Adrenal gland (tissue), 12 donors: ENCODE results near the gene IER5. TPM values are rescaled to one million over a fixed set of nuclear protein-coding genes. Genes with fewer than 3 reads are reported as not detected.
A peak's percentile ranks its signal among the peaks of the same experiment; 100 is the strongest.

Source experiments
- DNase-seq, 7 donors: peaks; one replicate each; pipeline ENCODE4 v3.0.0-alpha.2; 2019 to 2020
- H3K27ac ChIP-seq, 5 donors: fragments of 200-600 bp; sonication (generic) in 4 of 5; 1 replicate in 3 of 5; 2 replicates in 2 of 5; pipeline versions ENCODE4 v1.5.1 to v1.8.0; 2016 to 2020; ENCODE audit warnings: mild to moderate bottlenecking in 1 of 5
- H3K27me3 ChIP-seq: fragments of 200-600 bp; 2 replicates; pipeline ENCODE4 v1.8.0; 2021
- H3K36me3 ChIP-seq, 2 donors: fragments of 200-600 bp; replicated peaks in 1 of 2; 1 replicate in 1 of 2; 2 replicates in 1 of 2; pipeline versions ENCODE4 v1.5.1 to v1.8.0; 2018 to 2022
- H3K4me1 ChIP-seq, 2 donors: fragments of 200-600 bp; replicated peaks in 1 of 2; 1 replicate in 1 of 2; 2 replicates in 1 of 2; pipeline versions ENCODE4 v1.5.1 to v1.8.0; 2018 to 2021
- H3K4me3 ChIP-seq, 4 donors: fragments of 200-600 bp; sonication (generic) in 3 of 4; one replicate each; pipeline ENCODE4 v1.5.1; 2016 to 2018
- H3K9me3 ChIP-seq, 3 donors: fragments of 200-600 bp; sonication (generic) in 1 of 3; replicated peaks in 1 of 3; 1 replicate in 2 of 3; 2 replicates in 1 of 3; pipeline versions ENCODE4 v1.5.1 to v1.8.0; 2016 to 2021
- CTCF ChIP-seq, 6 experiments: fragments of 450-650 bp in 4 of 6; fragments of 200-600 bp in 2 of 6; sonication (generic) in 1 of 6; IDR thresholded peaks; 1 replicate in 5 of 6; 2 replicates in 1 of 6; pipeline versions ENCODE4 v1.5.1 to v1.8.0; 2016 to 2021; ENCODE audit warnings: antibody characterized with exemption in 6 of 6, mild to moderate bottlenecking in 2 of 6, moderate library complexity in 1 of 6
- POLR2A ChIP-seq, 2 donors: fragments of 450-650 bp; IDR thresholded peaks; one replicate each; pipeline ENCODE4 v1.6.1; 2017; ENCODE audit warnings: antibody characterized with exemption in 2 of 2, mild to moderate bottlenecking in 2 of 2, moderate library complexity in 1 of 2
- WGBS, 4 donors: extraction: QIAGEN DNeasy Blood & Tissue Kit in 2 of 4; methylation state at CpG; one replicate each; pipeline versions ENCODE4 v1.1.5 to v1.1.7; 2013 to 2017; 5-methylcytosine and 5-hydroxymethylcytosine counted together
- intact Hi-C, 2 donors: fragments of 100-400 bp; cut with DNase I; formaldehyde crosslinking; loops; one replicate each; pipeline versions ENCODE4 v1.14.1 to v1.15.0; 2022 to 2023
- polyA plus RNA-seq, 3 donors: library from polyadenylated mRNA; stranded (reverse); fragments of 200-250 nt in 2 of 3; fragments of 350-450 nt in 1 of 3; fragmentation: Illumina TruSeq in 1 of 3; extraction: RNeasy Lipid Tissue Mini Kit (QIAGEN cat#74804) in 1 of 3; gene quantifications; one replicate each; pipeline ENCODE4 v1.2.3, GENCODE V29; 2013 to 2014
- total RNA-seq, 9 donors: library from RNA; depleted of rRNA in 4 of 9; stranded (reverse); fragments of >200 nt in 4 of 9; fragments of 120-200 nt in 1 of 9; fragmentation: NEBNext Ultra II Directional in 1 of 9; extraction: Animal tissue kit (Norgen Biotek cat#: 25700) in 1 of 9; gene quantifications; one replicate each; pipeline versions ENCODE4 v1.1.0 to v1.2.4, GENCODE V29; 2013 to 2023
- donor health status: healthy with polysubstance abuse.
- donor health status: Bipolar disorder and iron deficiency.
- donor health status: DM: yes; HTN: yes; CAD: no.
- donor health status: DM: no; HTN: no; CAD: no.
- donor health status: DM: no; HTN: no; CAD: no.
- donor health status: DM: yes; HTN: yes; CAD: no.

IER5 gene
- total and polyA plus RNA-seq, 12 donors, result 2.0 to 19.2 (median 8.9) TPM

GRCh38 chr1:181121498-181121897 lies 33.0 kb downstream of the IER5 start:
- peaks cover 0 to 4% of the 10 kb centered on the region in 2 donors for H3K4me1 ChIP-seq
- TF ChIP-seq CTCF (IDR thresholded peaks at IDR 0.05) (no peak), POLR2A (IDR thresholded peaks at IDR 0.05) (no peak)
- 83 to 93% (median 90%) methylated on average over 5 of the region's 5 CpGs for WGBS, 4 donors
- DNase-seq, result no peak
- no peaks in the 10 kb centered on the region for H3K27me3 ChIP-seq
- intact Hi-C loops, result no loop called here
- no peaks in the 10 kb centered on the region for H3K36me3 ChIP-seq
- no peak overlapping the region for H3K4me3 ChIP-seq
- no peak overlapping the region for H3K27ac ChIP-seq
- H3K9me3 ChIP-seq, result no peaks in the 10 kb centered on the region

- Histone ChIP-seq H3K9me3 (no peaks in the 10 kb centered on the region), H3K4me3 (no peak overlapping the region), H3K27me3 (no peaks in the 10 kb centered on the region), H3K36me3 (no peaks in the 10 kb centered on the region), H3K27ac (no peak overlapping the region), H3K4me1 (peaks cover 0 to 4% of the 10 kb centered on the region in 2 donors)
- WGBS, 4 donors, result 80 to 95% (median 88%) methylated on average over 4 to 5 of the region's 5 CpGs
- TF ChIP-seq CTCF (IDR thresholded peaks at IDR 0.05) (no peak), POLR2A (IDR thresholded peaks at IDR 0.05) (no peak)
- DNase-seq, result no peak
- intact Hi-C loops, result no loop called here
Observed at GRCh38 chr1:181122222-181122621, 33.7 kb downstream of the IER5 start.

GRCh38 chr1:181123173-181123572 lies 34.7 kb downstream of the IER5 start:
- Histone ChIP-seq H3K27ac (no peak overlapping the region), H3K4me3 (no peak overlapping the region), H3K9me3 (no peaks in the 10 kb centered on the region), H3K4me1 (peaks cover 0 to 2% of the 10 kb centered on the region in 2 donors), H3K27me3 (no peaks in the 10 kb centered on the region), H3K36me3 (no peaks in the 10 kb centered on the region)
- DNase-seq, result no peak
- intact Hi-C loops, result no loop called here
- TF ChIP-seq CTCF (IDR thresholded peaks at IDR 0.05) (no peak), POLR2A (IDR thresholded peaks at IDR 0.05) (no peak)
- WGBS, 4 donors, result 87 to 98% (median 92%) methylated on average over 2 to 3 of the region's 3 CpGs

GRCh38 chr1:181124291-181124751 lies 35.8 kb downstream of the IER5 start:
- intact Hi-C loops, result no loop called here
- Histone ChIP-seq H3K4me1 (peaks cover 0 to 13% of the 10 kb centered on the region in 2 donors), H3K27ac (peak overlapping the region in 1 of 5 donors; percentile 34), H3K9me3 (no peaks in the 10 kb centered on the region), H3K27me3 (no peaks in the 10 kb centered on the region), H3K36me3 (no peaks in the 10 kb centered on the region), H3K4me3 (no peak overlapping the region)
- TF ChIP-seq POLR2A (IDR thresholded peaks at IDR 0.05) (no peak), CTCF (IDR thresholded peaks at IDR 0.05) (no peak)
- peak in 1 of 7 donors; percentile 33 for DNase-seq
- WGBS, 4 donors, result 24 to 39% (median 27%) methylated on average over 2 of the region's 2 CpGs; no CpG with 5 or more reads in 1 of the 4 donors
